HG03196 (cell line): ENCODE results near the gene ID4.

ENCODE experiments used
- ATAC-seq: cut with Tn5 transposase; IDR thresholded peaks from one replicate; pipeline ENCODE4 v1.9.1; 2021; ENCODE audit not compliant: unreplicated experiment

The ID4 gene

GRCh38 chr6:19836799-19837510 is at the start of gene ID4:
Gene ID4, plus strand, starts transcription at chr6:19837370. Its CDS starts 385 bp downstream, at chr6:19837755.
- no peak for ATAC-seq

GRCh38 chr6:19788686-19789085 is 48.5 kb upstream of the ID4 start:
- no peak for ATAC-seq

GRCh38 chr6:19789100-19789803 is 47.9 kb upstream of the ID4 start:
- ATAC-seq, result no peak

GRCh38 chr6:19791267-19791666 is 45.9 kb upstream of the ID4 start:
- ATAC-seq, result no peak

- no peak for ATAC-seq
Observed at GRCh38 chr6:19795211-19795610, 42.0 kb upstream of the ID4 start.

- no peak for ATAC-seq
Observed at GRCh38 chr6:19796452-19796851, 40.7 kb upstream of the ID4 start.

- no peak for ATAC-seq
Observed at GRCh38 chr6:19798362-19798761, 38.8 kb upstream of the ID4 start.

GRCh38 chr6:19802656-19803055 is 34.5 kb upstream of the ID4 start:
- no peak for ATAC-seq

GRCh38 chr6:19803331-19804204 is 33.6 kb upstream of the ID4 start:
- ATAC-seq, result no peak

- peak; percentile 94 for ATAC-seq
Observed at GRCh38 chr6:19804205-19805128, 32.7 kb upstream of the ID4 start.

GRCh38 chr6:19805129-19805481 is 32.1 kb upstream of the ID4 start:
- no peak for ATAC-seq

GRCh38 chr6:19806971-19807396 is 30.2 kb upstream of the ID4 start:
- ATAC-seq, result no peak

GRCh38 chr6:19811397-19812079 is 25.6 kb upstream of the ID4 start:
- no peak for ATAC-seq

- ATAC-seq, result no peak
Observed at GRCh38 chr6:19812512-19813119, 24.6 kb upstream of the ID4 start.

- no peak for ATAC-seq
Observed at GRCh38 chr6:19818805-19819204, 18.4 kb upstream of the ID4 start.

- no peak for ATAC-seq
Observed at GRCh38 chr6:19824058-19824807, 12.9 kb upstream of the ID4 start.

- ATAC-seq, result no peak
Observed at GRCh38 chr6:19827247-19827646, 9.9 kb upstream of the ID4 start.

- ATAC-seq, result no peak
Observed at GRCh38 chr6:19827903-19828302, 9.3 kb upstream of the ID4 start.

- no peak for ATAC-seq
Observed at GRCh38 chr6:19830171-19830570, 7.0 kb upstream of the ID4 start.
